ENCODE measurements around the gene EIF3B. TPM values are rescaled to one million over a fixed set of nuclear protein-coding genes. Genes with fewer than 3 reads are reported as not detected.
"Not testable (repeated sequence)": the region's sequence is repeated elsewhere in the genome, so short reads cannot be mapped to it uniquely, and the experiment has no call there.

The EIF3B gene
- total RNA-seq, 1 experiment from 2014 or later, result 299 TPM

DNA sequence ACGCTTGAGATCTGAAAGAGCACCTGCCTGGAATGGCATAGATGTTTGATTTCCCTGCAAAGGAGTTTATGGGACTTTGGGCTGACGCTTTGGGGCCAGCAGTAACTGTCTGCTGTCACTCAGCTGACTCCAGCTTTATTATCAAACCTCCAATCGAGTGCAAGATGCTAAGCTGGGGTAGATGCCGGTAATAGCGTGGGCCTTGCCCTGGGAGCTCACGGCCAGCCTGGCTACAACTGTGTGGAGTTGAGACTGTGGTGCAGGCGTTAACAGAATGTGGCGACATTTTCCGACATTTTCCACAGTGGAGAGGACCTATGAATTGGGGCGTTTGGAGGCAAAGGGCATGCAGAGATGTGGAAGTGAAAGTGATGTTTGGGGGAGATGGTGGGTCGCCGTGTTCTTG is 50.1 kb downstream of the EIF3B start:
- H3K36me3 ChIP-seq, result no peaks in the 10 kb centered on the region
- no peak for DNase-seq

DNA sequence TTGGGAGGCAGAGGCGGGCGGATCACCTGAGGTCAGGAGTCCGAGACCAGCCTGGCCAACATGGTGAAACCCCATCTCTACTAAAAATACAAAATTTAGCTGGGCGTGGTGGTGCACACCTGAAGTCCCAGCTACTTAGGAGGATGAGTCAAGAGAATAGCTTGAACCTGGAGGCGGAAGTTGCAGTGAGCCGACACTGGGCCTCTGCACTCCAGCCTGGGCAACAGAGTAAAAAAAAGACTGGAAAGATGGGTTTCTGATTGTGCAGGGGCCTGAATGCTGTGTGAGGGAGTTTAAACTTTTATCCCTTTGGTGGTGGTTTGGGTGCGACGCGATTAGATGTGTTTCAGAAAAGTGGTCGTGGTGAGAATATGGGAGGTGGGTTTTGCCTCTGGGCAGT is 50.6 kb downstream of the EIF3B start:
- DNase-seq, result no peak
- Histone ChIP-seq H3K36me3 (no peaks in the 10 kb centered on the region), H3K9me3 (no peaks in the 10 kb centered on the region), H3K27me3 (no peaks in the 10 kb centered on the region), H3K4me3 (no peak overlapping the region)

More for the DNA sequence above, 50.1 kb downstream of the EIF3B start:
- Histone ChIP-seq H3K9me3 (no peaks in the 10 kb centered on the region), H3K27me3 (no peaks in the 10 kb centered on the region), H3K4me3 (peak overlapping the region; percentile 78)

- H3K9me3 ChIP-seq, result no peaks in the 10 kb centered on the region
- H3K27me3 ChIP-seq, result no peaks in the 10 kb centered on the region
- no peaks in the 10 kb centered on the region for H3K36me3 ChIP-seq
- no peak overlapping the region for H3K4me3 ChIP-seq
- no peak for DNase-seq
Observed at GRCh38 chr7:2405601-2406345, 51.1 kb downstream of the EIF3B start.

DNA sequence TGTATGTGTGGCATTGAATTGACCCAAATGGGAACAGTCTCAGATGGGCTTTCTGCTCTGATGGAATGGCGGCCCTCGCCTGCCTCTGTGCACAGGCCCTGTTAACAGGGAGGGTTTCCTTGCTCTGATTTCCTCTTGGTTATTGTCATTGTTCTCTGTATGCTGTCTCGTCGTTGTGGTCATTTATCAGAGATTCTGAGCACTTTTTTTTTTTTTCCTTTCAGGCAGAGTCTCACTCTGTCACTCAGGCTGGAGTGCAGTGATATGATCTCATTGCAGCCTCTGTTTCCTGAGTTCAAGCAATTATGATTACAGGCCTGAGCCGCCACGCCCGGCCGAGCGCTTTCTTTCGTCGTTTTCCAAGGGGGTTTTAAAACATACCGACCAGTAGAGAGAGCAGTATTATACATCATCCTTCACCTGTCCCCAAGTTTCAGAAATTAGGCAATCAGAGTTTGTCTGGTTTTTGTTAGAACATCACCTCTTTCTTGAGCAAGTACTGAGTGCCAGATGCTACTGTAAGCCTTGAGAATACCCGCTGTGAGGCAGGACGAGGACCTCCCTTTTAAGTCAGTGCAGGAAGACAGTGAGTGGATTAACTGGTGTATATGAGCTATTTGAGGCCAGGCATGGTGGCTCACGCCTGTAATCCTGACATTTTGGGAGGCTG is 55.3 kb downstream of the EIF3B start:
- H3K4me3 ChIP-seq, result no peak overlapping the region
- H3K9me3 ChIP-seq, result no peaks in the 10 kb centered on the region
- H3K36me3 ChIP-seq, result no peaks in the 10 kb centered on the region
- H3K27me3 ChIP-seq, result no peaks in the 10 kb centered on the region
- DNase-seq, result no peak

GRCh38 chr7:2411049-2411448 is 56.4 kb downstream of the EIF3B start:
- no peak for DNase-seq
- Histone ChIP-seq H3K36me3 (no peaks in the 10 kb centered on the region), H3K4me3 (no peak overlapping the region), H3K9me3 (no peaks in the 10 kb centered on the region), H3K27me3 (no peaks in the 10 kb centered on the region)

- DNase-seq, result no peak
- no peaks in the 10 kb centered on the region for H3K36me3 ChIP-seq
- H3K9me3 ChIP-seq, result no peaks in the 10 kb centered on the region
- no peak overlapping the region for H3K4me3 ChIP-seq
- no peaks in the 10 kb centered on the region for H3K27me3 ChIP-seq
Observed at GRCh38 chr7:2411815-2412586, 57.4 kb downstream of the EIF3B start.

DNA sequence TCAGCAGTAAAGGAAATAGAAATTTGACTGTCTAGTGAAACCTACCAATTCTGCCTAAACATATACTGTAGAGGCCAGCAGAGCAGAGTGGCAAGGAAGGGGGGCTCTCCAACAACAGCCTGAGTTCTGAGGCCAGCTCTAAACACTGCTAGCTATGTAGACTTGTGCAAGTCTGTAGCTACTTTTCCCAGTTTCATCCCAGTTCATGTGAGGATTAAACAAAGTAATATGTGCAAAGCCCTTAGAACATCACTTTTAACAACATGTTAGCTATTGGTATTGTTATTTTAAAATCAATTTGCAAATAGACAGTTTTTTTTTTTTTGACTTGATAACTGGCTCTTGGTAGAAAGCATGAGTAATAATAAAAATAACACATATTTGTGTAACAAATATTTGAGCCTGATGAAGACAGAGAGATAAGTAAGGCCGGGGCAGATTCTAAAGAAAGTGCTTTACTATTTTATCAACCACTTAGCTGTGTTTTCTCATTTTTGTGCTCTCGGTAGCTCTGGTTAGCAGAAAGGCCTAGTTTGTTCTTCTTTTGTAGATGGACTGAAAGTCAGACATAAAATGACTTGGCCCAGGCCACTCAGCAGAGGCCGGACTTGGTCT is 58.1 kb downstream of the EIF3B start:
- Histone ChIP-seq H3K36me3 (no peaks in the 10 kb centered on the region), H3K27me3 (no peaks in the 10 kb centered on the region), H3K4me3 (no peak overlapping the region), H3K9me3 (no peaks in the 10 kb centered on the region)
- DNase-seq, result no peak

- H3K9me3 ChIP-seq, result no peaks in the 10 kb centered on the region
- DNase-seq, result no peak
- no peak overlapping the region for H3K4me3 ChIP-seq
- no peaks in the 10 kb centered on the region for H3K27me3 ChIP-seq
- no peaks in the 10 kb centered on the region for H3K36me3 ChIP-seq
Observed at GRCh38 chr7:2416063-2416462, 61.4 kb downstream of the EIF3B start.

DNA sequence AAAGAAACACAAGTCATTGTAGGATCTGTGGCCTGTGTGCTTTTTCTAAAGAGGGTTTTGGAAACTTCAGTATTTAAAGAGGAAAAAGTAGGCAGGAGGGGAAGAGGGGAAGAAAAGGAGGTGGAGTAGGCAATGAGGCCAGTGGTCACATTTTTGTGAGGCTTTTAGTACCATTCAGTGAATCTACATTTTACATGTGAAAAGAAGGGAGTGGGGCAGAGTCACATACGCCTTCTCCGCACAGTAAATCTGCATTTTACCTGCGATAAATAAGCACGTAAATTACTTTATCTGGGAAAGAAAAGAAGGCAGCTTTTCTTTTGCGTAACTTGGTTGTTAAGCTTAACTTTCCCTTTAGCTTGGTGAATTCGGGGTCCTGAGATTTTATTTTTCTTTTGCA is 62.0 kb downstream of the EIF3B start:
- no peaks in the 10 kb centered on the region for H3K27me3 ChIP-seq
- no peak for DNase-seq

DNA sequence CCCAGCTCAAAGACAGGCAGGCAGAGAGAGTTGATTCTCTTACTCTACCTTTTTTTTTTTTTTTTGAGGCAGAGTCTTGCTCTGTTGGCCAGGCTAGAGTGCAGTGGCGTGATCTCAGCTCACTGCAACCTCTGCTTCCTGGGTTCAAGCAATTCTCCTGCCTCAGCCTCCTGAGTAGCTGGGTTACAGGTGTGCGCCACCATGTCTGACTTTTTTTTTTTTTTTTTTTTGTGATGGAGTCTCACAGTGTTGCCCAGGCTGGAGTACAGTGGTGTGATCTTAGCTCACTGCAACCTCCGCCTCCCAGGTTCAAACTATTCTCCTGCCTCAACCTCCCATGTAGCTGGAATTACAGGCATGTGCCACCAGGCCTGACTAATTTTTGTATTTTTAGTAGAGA is 62.6 kb downstream of the EIF3B start:
- not testable (repeated sequence) for H3K4me3 ChIP-seq, H3K27me3 ChIP-seq, DNase-seq, H3K9me3 ChIP-seq, H3K36me3 ChIP-seq

More for the DNA sequence above, 62.0 kb downstream of the EIF3B start:
- H3K4me3 ChIP-seq, result no peak overlapping the region
- H3K36me3 ChIP-seq, result no peaks in the 10 kb centered on the region
- H3K9me3 ChIP-seq, result no peaks in the 10 kb centered on the region

- peak; percentile 81 for DNase-seq
- no peak overlapping the region for H3K4me3 ChIP-seq
- H3K9me3 ChIP-seq, result no peaks in the 10 kb centered on the region
- no peaks in the 10 kb centered on the region for H3K27me3 ChIP-seq
- H3K36me3 ChIP-seq, result no peaks in the 10 kb centered on the region
Observed at GRCh38 chr7:2417981-2418481, 63.4 kb downstream of the EIF3B start.

GRCh38 chr7:2420216-2420933 is 65.7 kb downstream of the EIF3B start:
- H3K27me3 ChIP-seq, result no peaks in the 10 kb centered on the region
- H3K36me3 ChIP-seq, result no peaks in the 10 kb centered on the region
- no peak for DNase-seq
- no peaks in the 10 kb centered on the region for H3K9me3 ChIP-seq
- no peak overlapping the region for H3K4me3 ChIP-seq

GRCh38 chr7:2421943-2422310 is 67.3 kb downstream of the EIF3B start:
- no peaks in the 10 kb centered on the region for H3K9me3 ChIP-seq
- no peak for DNase-seq
- no peaks in the 10 kb centered on the region for H3K27me3 ChIP-seq
- H3K36me3 ChIP-seq, result no peaks in the 10 kb centered on the region
- H3K4me3 ChIP-seq, result no peak overlapping the region

GRCh38 chr7:2425749-2426148 is 71.1 kb downstream of the EIF3B start:
- Histone ChIP-seq H3K4me3 (no peak overlapping the region), H3K27me3 (no peaks in the 10 kb centered on the region), H3K36me3 (no peaks in the 10 kb centered on the region), H3K9me3 (peaks cover 3% of the 10 kb centered on the region)
- no peak for DNase-seq

Measured in MG63 (cell line).